ENCODE results near the gene SYNGAP1.

GRCh38 chr6:33397541-33397940 lies 22.3 kb upstream of the SYNGAP1 start:
- TF ChIP-seq CTCF (IDR thresholded peaks at IDR 0.05; ENCODE audit: low read length) (no peak), EZH2phosphoT487 (IDR thresholded peaks at IDR 0.05; ENCODE audit: low read length) (no peak), EZH2 (optimal IDR thresholded peaks at IDR 0.05; ENCODE audit: low read depth, low read length) (no peak)

All from MM.1S (cell line).